HG03025 (cell line): ENCODE results near the gene OPN4.

ENCODE experiments used
- ATAC-seq: cut with Tn5 transposase; IDR thresholded peaks from one replicate; pipeline ENCODE4 v1.9.1; 2021; ENCODE audit warnings: mild to moderate bottlenecking, moderate library complexity; ENCODE audit not compliant: unreplicated experiment, low FRiP score

The OPN4 gene

DNA sequence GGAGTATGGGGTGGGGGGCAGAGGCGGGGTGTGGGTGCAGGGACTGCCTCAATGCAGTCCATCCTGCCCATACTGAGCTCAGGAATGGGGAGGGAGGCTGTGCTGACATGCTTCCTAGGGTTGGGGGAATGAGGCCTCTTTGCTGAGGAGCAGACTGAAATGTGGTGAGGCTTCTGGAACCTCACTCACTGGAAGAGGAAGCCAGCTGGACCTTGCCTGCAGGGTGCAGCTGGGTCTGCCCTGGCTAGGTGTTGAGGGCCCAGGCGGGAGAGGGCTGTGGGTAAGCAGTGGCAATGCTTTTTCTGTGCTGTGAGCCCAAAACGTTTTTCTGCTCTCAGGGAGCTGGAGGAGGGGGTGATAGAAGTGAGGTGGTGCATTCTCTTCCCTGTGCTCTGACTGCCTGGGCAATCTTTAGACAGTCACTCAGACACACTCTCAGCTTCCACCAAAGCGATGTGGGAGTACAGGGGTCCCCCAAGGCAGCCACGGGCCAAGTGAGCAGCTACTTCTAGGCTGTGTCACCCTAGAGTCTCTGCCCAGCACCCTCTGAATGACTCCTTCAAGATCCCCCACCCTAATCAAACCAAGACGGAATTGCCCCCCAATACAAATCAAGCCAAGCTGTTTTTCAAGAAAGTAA, 60.9 kb downstream of the OPN4 start:
- no peak for ATAC-seq

DNA sequence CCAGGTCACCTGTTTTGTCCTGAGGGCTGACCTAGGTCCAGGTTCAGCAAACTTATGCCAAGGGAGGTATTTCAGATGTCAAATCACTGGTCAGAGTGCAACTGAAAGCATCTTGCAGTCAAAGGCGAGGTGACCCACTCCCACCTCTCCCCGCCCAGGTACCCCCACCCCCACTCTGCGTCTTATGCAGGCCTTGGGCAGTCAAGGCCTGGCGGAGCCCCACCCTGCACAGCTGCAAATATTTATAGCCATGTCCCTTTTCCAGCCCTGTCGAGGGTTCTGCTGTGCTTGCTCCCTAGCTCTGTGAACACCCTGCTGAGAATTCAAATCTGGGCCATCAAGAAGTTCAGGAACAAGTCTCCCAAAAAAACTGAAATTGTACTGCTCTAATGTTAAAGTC, 61.5 kb downstream of the OPN4 start:
- ATAC-seq = no peak
